Pancreas (tissue), 10 donors: Measurements from ENCODE around the gene SPDYC. TPM values are rescaled to one million over a fixed set of nuclear protein-coding genes. Genes with fewer than 3 reads are reported as not detected.
"Not testable (repeated sequence)": the region's sequence is repeated elsewhere in the genome, so short reads cannot be mapped to it uniquely, and the experiment has no call there.

Experiments
- ATAC-seq, 4 donors: fragments of 200-7000 bp; cut with Tn5 transposase; one replicate each; pipeline versions ENCODE4 v1.8.0 to v1.9.1; 2020; ENCODE audit warnings: mild to moderate bottlenecking in 4 of 4, moderate library complexity in 4 of 4
- DNase-seq, 6 donors: peaks; one replicate each; pipeline ENCODE4 v3.0.0-alpha.2; 2020
- FAIRE-seq: peaks from 2 replicates; lab custom pipeline; 2012; peaks lifted over from hg19 to GRCh38; lab: Jason Lieb, UNC
- H3K27ac ChIP-seq, 4 donors: fragments of 200-600 bp; sonication (generic); 1 replicate in 3 of 4; 2 replicates in 1 of 4; pipeline versions ENCODE4 v1.5.0 to v1.8.0; 2020
- H3K27me3 ChIP-seq, 4 donors: fragments of 200-600 bp; one replicate each; pipeline ENCODE4 v1.8.0; 2021
- H3K36me3 ChIP-seq, 3 donors: fragments of 200-600 bp; sonication (generic) in 1 of 3; one replicate each; pipeline versions ENCODE4 v1.5.0 to v1.8.0; 2020 to 2021
- H3K4me1 ChIP-seq, 3 donors: fragments of 200-600 bp; one replicate each; pipeline ENCODE4 v1.8.0; 2021
- H3K4me3 ChIP-seq, 4 donors: fragments of 200-600 bp; sonication (generic) in 2 of 4; one replicate each; pipeline versions ENCODE4 v1.5.0 to v1.8.0; 2020 to 2021
- H3K9me3 ChIP-seq, 4 donors: fragments of 200-600 bp; one replicate each; pipeline ENCODE4 v1.8.0; 2021
- CTCF ChIP-seq, 4 donors: fragments of 200-600 bp; sonication (generic) in 3 of 4; IDR thresholded peaks; one replicate each; pipeline versions ENCODE4 v1.5.0 to v1.8.0; 2021; ENCODE audit warnings: antibody characterized with exemption in 4 of 4
- WGBS, 2 donors: extraction: QIAGEN DNeasy Blood & Tissue Kit; methylation state at CpG; one replicate each; pipeline ENCODE4 v1.1.7; 2013; 5-methylcytosine and 5-hydroxymethylcytosine counted together
- intact Hi-C, 3 donors: fragments of 100-400 bp; cut with DNase I; formaldehyde crosslinking; loops; one replicate each; pipeline versions ENCODE4 v1.11.1 to v1.14.2; 2022
- polyA plus RNA-seq, 2 donors: library from polyadenylated mRNA; stranded (reverse); fragments of 200-250 nt; gene quantifications; one replicate each; pipeline ENCODE4 v1.2.3, GENCODE V29; 2013
- total RNA-seq, 6 donors: library from RNA; stranded (reverse); fragmentation: NEBNext Ultra II Directional in 4 of 6; extraction: Animal tissue kit (Norgen Biotek cat#: 25700) in 4 of 6; gene quantifications; one replicate each; pipeline versions ENCODE4 v1.2.1 to v1.2.4, GENCODE V29; 2021 to 2023
- donor health status: healthy with polysubstance abuse.
- donor health status: DM: no; HTN: no; CAD: no; lungs with moderate emphysema.
- donor health status: DM: no; HTN: no; CAD: no.
- donor health status: control.
- donor health status: control.
- donor health status: Bipolar disorder and iron deficiency.
- donor health status: DM: yes; HTN: yes; CAD: no.
- donor health status: DM: no; HTN: no; CAD: no.
- donor health status: DM: no; HTN: no; CAD: no.
- donor health status: DM: yes; HTN: yes; CAD: no.

The SPDYC gene
- total and polyA plus RNA-seq, 8 donors = 0.14 TPM; not detected in 7

GRCh38 chr11:65141896-65142494 lies 28.0 kb upstream of the SPDYC start:
- FAIRE-seq = no peak

DNA sequence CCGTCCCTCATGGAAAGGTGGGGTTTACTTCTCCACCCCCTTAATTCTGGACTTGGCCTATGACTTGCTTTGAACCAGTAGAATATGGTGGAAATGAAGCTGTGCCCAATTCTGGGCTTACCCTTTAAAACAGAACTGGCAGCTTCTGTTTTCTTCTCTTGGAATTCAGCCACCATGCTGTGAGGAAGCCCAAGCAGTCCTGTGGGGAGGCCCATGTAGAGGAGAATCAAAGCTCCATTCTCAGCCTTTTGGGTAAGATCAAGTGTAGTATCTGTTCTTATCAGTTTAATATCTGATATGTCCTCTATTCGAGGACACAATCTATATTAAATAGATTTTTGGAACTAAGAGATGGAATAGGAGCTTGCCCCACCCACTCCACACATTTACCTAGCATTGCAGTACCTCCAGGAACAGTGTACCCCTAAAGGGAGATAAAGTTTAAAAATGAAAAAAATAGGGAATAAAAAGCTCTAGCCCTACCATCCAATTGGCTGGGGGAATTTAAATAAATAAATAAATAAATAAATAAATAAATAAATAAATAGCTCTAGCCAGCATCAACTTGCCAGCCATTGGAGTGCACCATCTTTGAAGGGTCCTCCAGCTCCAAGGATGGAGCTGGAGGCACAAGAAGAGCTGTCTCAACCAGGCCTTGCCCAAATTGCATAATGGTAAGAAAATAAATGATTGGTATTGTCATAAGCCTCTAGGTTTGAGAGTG lies 22.5 kb upstream of the SPDYC start:
- no peaks in the 10 kb centered on the region for H3K27me3 ChIP-seq
- 53 to 66% methylated on average over 2 of the region's 2 CpGs for WGBS, 2 donors
- H3K4me1 ChIP-seq = peaks cover 10 to 28% (median 13%) of the 10 kb centered on the region in 3 donors
- TF ChIP-seq CTCF (IDR thresholded peaks at IDR 0.05) = no peak
- no peaks in the 10 kb centered on the region for H3K36me3 ChIP-seq
- FAIRE-seq = no peak
- no peak overlapping the region for H3K4me3 ChIP-seq
- no peak overlapping the region for H3K27ac ChIP-seq
- intact Hi-C loops = no loop called here
- no peak for ATAC-seq
- no peak for DNase-seq
- H3K9me3 ChIP-seq = no peaks in the 10 kb centered on the region

More at GRCh38 chr11:65141896-65142494, 28.0 kb upstream of the SPDYC start:
- no peak overlapping the region for H3K4me3 ChIP-seq
- no peak for TF ChIP-seq CTCF (IDR thresholded peaks at IDR 0.05)
- H3K27ac ChIP-seq = no peak overlapping the region
- H3K9me3 ChIP-seq = no peaks in the 10 kb centered on the region
- ATAC-seq = no peak
- H3K27me3 ChIP-seq = no peaks in the 10 kb centered on the region
- H3K4me1 ChIP-seq = peaks cover 0 to 10% (median 8%) of the 10 kb centered on the region in 3 donors
- intact Hi-C loops = no loop called here
- 77 to 84% methylated on average over 7 of the region's 7 CpGs for WGBS, 2 donors
- no peak for DNase-seq
- no peaks in the 10 kb centered on the region for H3K36me3 ChIP-seq

DNA sequence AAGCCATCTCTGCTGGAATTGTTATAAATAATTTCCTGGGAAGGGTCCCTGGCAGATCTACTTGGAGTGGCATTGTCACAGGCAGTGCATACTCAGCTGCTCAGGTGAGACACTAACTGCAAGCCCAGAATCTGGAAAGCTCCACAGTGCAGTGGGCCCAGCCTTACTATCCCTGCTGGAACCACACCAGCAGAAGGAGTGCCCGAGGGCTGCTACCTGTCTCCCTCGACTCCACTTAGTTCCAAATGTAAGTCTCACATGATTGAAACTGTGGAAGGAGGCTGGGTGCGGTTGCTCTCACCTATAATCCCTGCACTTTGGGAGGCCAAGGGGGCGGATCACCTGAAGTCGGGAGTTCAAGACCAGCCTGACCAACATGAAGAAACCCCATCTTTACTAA lies 21.4 kb upstream of the SPDYC start:
- no peak for DNase-seq

DNA sequence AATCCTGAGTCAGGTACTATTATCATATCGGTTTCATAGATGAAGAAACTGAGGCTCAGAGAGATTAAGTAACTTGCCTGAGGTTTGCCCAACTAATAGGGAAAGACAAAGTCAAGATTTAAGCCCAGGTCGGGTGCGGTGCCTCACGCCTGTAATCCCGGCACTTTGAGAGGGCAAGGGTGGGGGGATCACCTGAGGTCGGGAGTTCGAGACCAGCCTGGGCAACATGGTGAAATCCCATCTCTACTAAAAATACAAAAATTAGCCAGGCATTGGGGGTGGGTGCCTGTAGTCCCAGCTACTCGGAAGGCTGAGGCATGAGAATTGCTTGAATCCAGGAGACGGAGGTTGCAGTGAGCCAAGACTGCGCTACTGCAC lies 19.9 kb upstream of the SPDYC start:
- H3K4me3 ChIP-seq, H3K36me3 ChIP-seq, H3K9me3 ChIP-seq, ATAC-seq, intact Hi-C loops, H3K27me3 ChIP-seq, DNase-seq, FAIRE-seq: not testable (repeated sequence)
- peaks cover 10 to 28% (median 13%) of the 10 kb centered on the region in 3 donors for H3K4me1 ChIP-seq
- 90% methylated on average over 10 of the region's 10 CpGs for WGBS, 2 donors
- H3K27ac ChIP-seq = peak overlapping the region; percentile 44 to 84 (median 73)

More for the DNA sequence above, 21.4 kb upstream of the SPDYC start:
- no peak overlapping the region for H3K4me3 ChIP-seq
- H3K27me3 ChIP-seq = no peaks in the 10 kb centered on the region
- no peak for ATAC-seq
- no peaks in the 10 kb centered on the region for H3K36me3 ChIP-seq
- TF ChIP-seq CTCF (IDR thresholded peaks at IDR 0.05) = no peak
- H3K4me1 ChIP-seq = peaks cover 10 to 28% (median 13%) of the 10 kb centered on the region in 3 donors
- H3K9me3 ChIP-seq = no peaks in the 10 kb centered on the region
- no peak for FAIRE-seq
- H3K27ac ChIP-seq = no peak overlapping the region
- whole genome bisulfite sequencing, 2 donors = 86 to 88% methylated on average over 5 of the region's 5 CpGs
- intact Hi-C loops = no loop called here

GRCh38 chr11:65150509-65151299 lies 19.3 kb upstream of the SPDYC start:
- TF ChIP-seq CTCF (IDR thresholded peaks at IDR 0.05) = no peak
- no peak overlapping the region for H3K4me3 ChIP-seq
- peak overlapping the region; percentile 44 to 84 (median 73) for H3K27ac ChIP-seq
- H3K4me1 ChIP-seq = peaks cover 10 to 26% (median 13%) of the 10 kb centered on the region in 3 donors
- no peaks in the 10 kb centered on the region for H3K27me3 ChIP-seq
- no peaks in the 10 kb centered on the region for H3K36me3 ChIP-seq
- DNase-seq (peak; percentile 87 to 97 (median 93)), FAIRE-seq (no peak), ATAC-seq (peak; percentile 87 to 94 (median 90))
- 30 to 32% methylated on average over 12 of the region's 12 CpGs for WGBS, 2 donors
- intact Hi-C loops = no loop called here
- H3K9me3 ChIP-seq = no peaks in the 10 kb centered on the region
